Transverse colon (tissue), 3 donors: Measurements from ENCODE around the gene DHX57.

Source experiments
- EP300 ChIP-seq: sonication (generic); formaldehyde crosslinking; IDR thresholded peaks from one replicate; pipeline ENCODE4 v1.6.1; 2017; ENCODE audit warnings: antibody characterized with exemption, low read depth
- TF ChIP-seq, protein P1 (sequence below), 5 experiments: fragments of 200-600 bp in 3 of 5; fragments of 450-650 bp in 2 of 5; sonication (generic) in 3 of 5; IDR thresholded peaks; 1 replicate in 2 of 5; 2 replicates in 3 of 5; pipeline ENCODE4 v1.5.1; 2016 to 2017; ENCODE audit warnings: antibody characterized with exemption in 5 of 5, inconsistent platforms in 3 of 5, mild to moderate bottlenecking in 2 of 5, moderate library complexity in 1 of 5

- no peak for TF ChIP-seq EP300
- TF ChIP-seq, protein P1, sequence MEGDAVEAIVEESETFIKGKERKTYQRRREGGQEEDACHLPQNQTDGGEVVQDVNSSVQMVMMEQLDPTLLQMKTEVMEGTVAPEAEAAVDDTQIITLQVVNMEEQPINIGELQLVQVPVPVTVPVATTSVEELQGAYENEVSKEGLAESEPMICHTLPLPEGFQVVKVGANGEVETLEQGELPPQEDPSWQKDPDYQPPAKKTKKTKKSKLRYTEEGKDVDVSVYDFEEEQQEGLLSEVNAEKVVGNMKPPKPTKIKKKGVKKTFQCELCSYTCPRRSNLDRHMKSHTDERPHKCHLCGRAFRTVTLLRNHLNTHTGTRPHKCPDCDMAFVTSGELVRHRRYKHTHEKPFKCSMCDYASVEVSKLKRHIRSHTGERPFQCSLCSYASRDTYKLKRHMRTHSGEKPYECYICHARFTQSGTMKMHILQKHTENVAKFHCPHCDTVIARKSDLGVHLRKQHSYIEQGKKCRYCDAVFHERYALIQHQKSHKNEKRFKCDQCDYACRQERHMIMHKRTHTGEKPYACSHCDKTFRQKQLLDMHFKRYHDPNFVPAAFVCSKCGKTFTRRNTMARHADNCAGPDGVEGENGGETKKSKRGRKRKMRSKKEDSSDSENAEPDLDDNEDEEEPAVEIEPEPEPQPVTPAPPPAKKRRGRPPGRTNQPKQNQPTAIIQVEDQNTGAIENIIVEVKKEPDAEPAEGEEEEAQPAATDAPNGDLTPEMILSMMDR (IDR thresholded peaks at IDR 0.05), result no peak
Observed at GRCh38 chr2:38788306-38788705, 87.4 kb downstream of the DHX57 start.
